Parathyroid adenoma (tissue), 2 donors: ENCODE results near the gene RRBP1.
A peak's percentile ranks its signal among the peaks of the same experiment; 100 is the strongest.

Source experiments
- H2AFZ ChIP-seq: fragments of 300-600 bp; sonication (generic); one replicate; pipeline ENCODE4 v1.7.0; 2017; ENCODE audit warnings: antibody characterized with exemption, mild to moderate bottlenecking
- H3K27ac ChIP-seq: fragments of 300-600 bp; sonication (generic); one replicate; pipeline ENCODE4 v1.7.0; 2017
- H3K27me3 ChIP-seq: fragments of 300-600 bp; sonication (generic); one replicate; pipeline ENCODE4 v1.7.0; 2017; ENCODE audit warnings: low read length; ENCODE audit not compliant: control insufficient read depth, insufficient read depth
- H3K36me3 ChIP-seq: fragments of 300-600 bp; sonication (generic); one replicate; pipeline ENCODE4 v1.7.0; 2017; ENCODE audit warnings: low read length; ENCODE audit not compliant: control insufficient read depth, insufficient read depth
- H3K4me1 ChIP-seq: fragments of 300-600 bp; sonication (generic); one replicate; pipeline ENCODE4 v1.7.0; 2017; ENCODE audit warnings: control low read depth
- H3K4me2 ChIP-seq: fragments of 300-600 bp; sonication (generic); one replicate; pipeline ENCODE4 v1.7.0; 2017; ENCODE audit warnings: low read length
- H3K4me3 ChIP-seq: fragments of 300-600 bp; sonication (generic); one replicate; pipeline ENCODE4 v1.7.0; 2017; ENCODE audit warnings: low read depth, low read length
- H3K79me2 ChIP-seq: fragments of 300-600 bp; sonication (generic); one replicate; pipeline ENCODE4 v1.7.0; 2017; ENCODE audit warnings: control low read depth
- H3K9ac ChIP-seq: fragments of 300-600 bp; sonication (generic); one replicate; pipeline ENCODE4 v1.7.0; 2017; ENCODE audit warnings: mild to moderate bottlenecking
- H3K9me3 ChIP-seq: fragments of 300-600 bp; sonication (generic); one replicate; pipeline ENCODE4 v1.7.0; 2017; ENCODE audit warnings: low read length; ENCODE audit not compliant: control insufficient read depth
- CTCF ChIP-seq: fragments of 300-600 bp; sonication (generic); IDR thresholded peaks from one replicate; pipeline ENCODE4 v1.7.0; 2017; ENCODE audit warnings: antibody characterized with exemption, mild to moderate bottlenecking
- donor health status: primary hyperparathyroidism.

The RRBP1 gene

GRCh38 chr20:17579369-17580039 lies 102.5 kb downstream of the RRBP1 start:
- no peak for TF ChIP-seq CTCF
- no peak overlapping the region for H3K4me2 ChIP-seq
- no peak overlapping the region for H3K4me3 ChIP-seq
- no peak overlapping the region for H2AFZ ChIP-seq
- H3K27ac ChIP-seq: no peak overlapping the region
- peaks cover 9% of the 10 kb centered on the region for H3K4me1 ChIP-seq
- no peaks in the 10 kb centered on the region for H3K9me3 ChIP-seq
- H3K9ac ChIP-seq: no peak overlapping the region
- H3K36me3 ChIP-seq: no peaks in the 10 kb centered on the region
- H3K27me3 ChIP-seq: no peaks in the 10 kb centered on the region
- H3K79me2 ChIP-seq: peaks cover 68% of the 10 kb centered on the region

- no peak overlapping the region for H3K27ac ChIP-seq
- H3K9ac ChIP-seq: no peak overlapping the region
- no peaks in the 10 kb centered on the region for H3K36me3 ChIP-seq
- no peaks in the 10 kb centered on the region for H3K27me3 ChIP-seq
- H3K4me1 ChIP-seq: peaks cover 12% of the 10 kb centered on the region
- no peak for TF ChIP-seq CTCF
- no peak overlapping the region for H2AFZ ChIP-seq
- H3K4me3 ChIP-seq: no peak overlapping the region
- H3K79me2 ChIP-seq: peaks cover 72% of the 10 kb centered on the region
- H3K4me2 ChIP-seq: no peak overlapping the region
- H3K9me3 ChIP-seq: no peaks in the 10 kb centered on the region
Observed at GRCh38 chr20:17576215-17576614, 105.8 kb downstream of the RRBP1 start.

- Histone ChIP-seq H3K9ac (no peak overlapping the region), H3K4me1 (peaks cover 12% of the 10 kb centered on the region), H2AFZ (no peak overlapping the region), H3K27ac (no peak overlapping the region), H3K9me3 (no peaks in the 10 kb centered on the region), H3K79me2 (peaks cover 54% of the 10 kb centered on the region), H3K4me3 (no peak overlapping the region), H3K4me2 (no peak overlapping the region), H3K27me3 (no peaks in the 10 kb centered on the region), H3K36me3 (no peaks in the 10 kb centered on the region)
- no peak for TF ChIP-seq CTCF
Observed at GRCh38 chr20:17573463-17573862, 108.6 kb downstream of the RRBP1 start.

GRCh38 chr20:17572034-17572638 lies 109.9 kb downstream of the RRBP1 start:
- H3K9me3 ChIP-seq: no peaks in the 10 kb centered on the region

More at GRCh38 chr20:17572034-17572638, 109.9 kb downstream of the RRBP1 start:
- H3K4me1 ChIP-seq: peaks cover 12% of the 10 kb centered on the region
- H3K27ac ChIP-seq: no peak overlapping the region
- no peak for TF ChIP-seq CTCF
- peaks cover 48% of the 10 kb centered on the region for H3K79me2 ChIP-seq
- no peak overlapping the region for H2AFZ ChIP-seq
- H3K4me3 ChIP-seq: peak overlapping the region; percentile 12
- H3K4me2 ChIP-seq: peak overlapping the region; percentile 56
- H3K36me3 ChIP-seq: no peaks in the 10 kb centered on the region
- no peaks in the 10 kb centered on the region for H3K27me3 ChIP-seq
- no peak overlapping the region for H3K9ac ChIP-seq
